Measurements from ENCODE around the gene KIF2B. TPM values are rescaled to one million over a fixed set of nuclear protein-coding genes. Genes with fewer than 3 reads are reported as not detected.

Gene KIF2B
- under 1 TPM in 4 of 8 experiments, not detected in 4; 0.08 to 0.47 (median 0.19) TPM for total RNA-seq

- 20 to 97% (median 80%) methylated on average over 1 to 12 of the region's 17 CpGs; no CpG with 5 or more reads in 3 of the 10 experiments for WGBS, 10 experiments
- Histone ChIP-seq H3K4me3 (no peak within 1 kb of the TSS), H3K4me1 (replicated peaks in 1 of 2) (no peaks in the 10 kb centered on the region), H3K27ac (no peak within 1 kb of the TSS)
- in situ Hi-C loops (cut with MboI; ENCODE audit: low pct_unique_long_range_greater_than_20kb in 2 of 9, low sequenced_read_pairs in 9 of 9, unreplicated experiment in 9 of 9), result no loop called here
- ATAC-seq (replicated peaks in 6 of 8), result no peak
Observed at GRCh38 chr17:53822764-53823163, at the start of gene KIF2B. Gene KIF2B (plus strand): TSS chr17:53822927. CDS start chr17:53823034, 107 bp downstream.

GRCh38 chr17:53780320-53780719 lies 42.4 kb upstream of the KIF2B start:
- Histone ChIP-seq H3K4me3 (no peak overlapping the region), H3K27ac (no peak overlapping the region), H3K4me1 (replicated peaks in 1 of 2) (no peaks in the 10 kb centered on the region)
- in situ Hi-C loops (cut with MboI; ENCODE audit: low pct_unique_long_range_greater_than_20kb in 2 of 9, low sequenced_read_pairs in 9 of 9, unreplicated experiment in 9 of 9), result no loop called here
- no peak for ATAC-seq (replicated peaks in 6 of 8)
- 0 to 93% (median 45%) methylated on average over 1 to 2 of the region's 2 CpGs; no CpG with 5 or more reads in 6 of the 10 experiments for WGBS, 10 experiments

- in situ Hi-C loops (cut with MboI; ENCODE audit: low pct_unique_long_range_greater_than_20kb in 2 of 9, low sequenced_read_pairs in 9 of 9, unreplicated experiment in 9 of 9), result no loop called here
- ATAC-seq (replicated peaks in 6 of 8), result no peak
- 0 to 86% (median 76%) methylated on average over 1 to 4 of the region's 6 CpGs; no CpG with 5 or more reads in 6 of the 10 experiments for WGBS, 10 experiments
- no peak overlapping the region for H3K4me3 ChIP-seq
- H3K27ac ChIP-seq, result no peak overlapping the region
- H3K4me1 ChIP-seq (replicated peaks in 1 of 2), result no peaks in the 10 kb centered on the region
Observed at GRCh38 chr17:53791551-53791950, 31.2 kb upstream of the KIF2B start.

- 0 to 100% (median 41%) methylated on average over 1 to 4 of the region's 5 CpGs; no CpG with 5 or more reads in 3 of the 10 experiments for WGBS, 10 experiments
Observed at GRCh38 chr17:53792451-53792850, 30.3 kb upstream of the KIF2B start.

GRCh38 chr17:53792997-53793396 lies 29.7 kb upstream of the KIF2B start:
- ATAC-seq (replicated peaks in 6 of 8), result no peak
- in situ Hi-C loops (cut with MboI; ENCODE audit: low pct_unique_long_range_greater_than_20kb in 2 of 9, low sequenced_read_pairs in 9 of 9, unreplicated experiment in 9 of 9), result no loop called here
- WGBS, 10 experiments, result 10 to 89% methylated on average over 2 to 4 of the region's 5 CpGs; no CpG with 5 or more reads in 8 of the 10 experiments
- Histone ChIP-seq H3K4me3 (no peak overlapping the region), H3K27ac (no peak overlapping the region), H3K4me1 (replicated peaks in 1 of 2) (peaks cover 0 to 7% of the 10 kb centered on the region in 2 donors)

More at GRCh38 chr17:53792451-53792850, 30.3 kb upstream of the KIF2B start:
- no peak for ATAC-seq (replicated peaks in 6 of 8)
- H3K4me1 ChIP-seq (replicated peaks in 1 of 2), result peaks cover 0 to 6% of the 10 kb centered on the region in 2 donors
- no peak overlapping the region for H3K27ac ChIP-seq
- H3K4me3 ChIP-seq, result no peak overlapping the region
- in situ Hi-C loops (cut with MboI; ENCODE audit: low pct_unique_long_range_greater_than_20kb in 2 of 9, low sequenced_read_pairs in 9 of 9, unreplicated experiment in 9 of 9), result no loop called here

GRCh38 chr17:53794875-53795274 lies 27.9 kb upstream of the KIF2B start:
- Histone ChIP-seq H3K4me3 (no peak overlapping the region), H3K4me1 (replicated peaks in 1 of 2) (peaks cover 0 to 7% of the 10 kb centered on the region in 2 donors), H3K27ac (no peak overlapping the region)
- ATAC-seq (replicated peaks in 6 of 8), result no peak
- in situ Hi-C loops (cut with MboI; ENCODE audit: low pct_unique_long_range_greater_than_20kb in 2 of 9, low sequenced_read_pairs in 9 of 9, unreplicated experiment in 9 of 9), result no loop called here

GRCh38 chr17:53796642-53797041 lies 26.1 kb upstream of the KIF2B start:
- in situ Hi-C loops (cut with MboI; ENCODE audit: low pct_unique_long_range_greater_than_20kb in 2 of 9, low sequenced_read_pairs in 9 of 9, unreplicated experiment in 9 of 9), result no loop called here
- 0 to 71% (median 17%) methylated on average over 1 of the region's 1 CpG; no CpG with 5 or more reads in 5 of the 10 experiments for WGBS, 10 experiments

GRCh38 chr17:53797501-53797900 lies 25.2 kb upstream of the KIF2B start:
- Histone ChIP-seq H3K27ac (no peak overlapping the region), H3K4me3 (no peak overlapping the region), H3K4me1 (replicated peaks in 1 of 2) (peaks cover 0 to 7% of the 10 kb centered on the region in 2 donors)
- in situ Hi-C loops (cut with MboI; ENCODE audit: low pct_unique_long_range_greater_than_20kb in 2 of 9, low sequenced_read_pairs in 9 of 9, unreplicated experiment in 9 of 9), result no loop called here
- 0 to 90% (median 83%) methylated on average over 1 to 3 of the region's 4 CpGs; no CpG with 5 or more reads in 1 of the 10 experiments for whole genome bisulfite sequencing, 10 experiments
- no peak for ATAC-seq (replicated peaks in 6 of 8)

More at GRCh38 chr17:53796642-53797041, 26.1 kb upstream of the KIF2B start:
- Histone ChIP-seq H3K27ac (no peak overlapping the region), H3K4me3 (no peak overlapping the region), H3K4me1 (replicated peaks in 1 of 2) (peaks cover 0 to 7% of the 10 kb centered on the region in 2 donors)
- no peak for ATAC-seq (replicated peaks in 6 of 8)

- in situ Hi-C loops (cut with MboI; ENCODE audit: low pct_unique_long_range_greater_than_20kb in 2 of 9, low sequenced_read_pairs in 9 of 9, unreplicated experiment in 9 of 9), result no loop called here
- no peak overlapping the region for H3K4me3 ChIP-seq
Observed at GRCh38 chr17:53804437-53804836, 18.3 kb upstream of the KIF2B start.

GRCh38 chr17:53806473-53806872 lies 16.3 kb upstream of the KIF2B start:
- Histone ChIP-seq H3K4me1 (replicated peaks in 1 of 2) (no peaks in the 10 kb centered on the region), H3K27ac (no peak overlapping the region), H3K4me3 (no peak overlapping the region)
- in situ Hi-C loops (cut with MboI; ENCODE audit: low pct_unique_long_range_greater_than_20kb in 2 of 9, low sequenced_read_pairs in 9 of 9, unreplicated experiment in 9 of 9), result no loop called here
- no peak for ATAC-seq (replicated peaks in 6 of 8)

More at GRCh38 chr17:53804437-53804836, 18.3 kb upstream of the KIF2B start:
- ATAC-seq (replicated peaks in 6 of 8), result peak in 1 of 8 experiments; percentile 98
- WGBS, 10 experiments, result 0 to 100% (median 77%) methylated on average over 1 to 5 of the region's 5 CpGs
- Histone ChIP-seq H3K4me1 (replicated peaks in 1 of 2) (no peaks in the 10 kb centered on the region), H3K27ac (no peak overlapping the region)

- no peaks in the 10 kb centered on the region for H3K4me1 ChIP-seq (replicated peaks in 1 of 2)
- WGBS, 10 experiments, result 0 to 100% (median 79%) methylated on average over 1 to 6 of the region's 6 CpGs; no CpG with 5 or more reads in 1 of the 10 experiments
- no peak for ATAC-seq (replicated peaks in 6 of 8)
- H3K4me3 ChIP-seq, result no peak overlapping the region
- H3K27ac ChIP-seq, result no peak overlapping the region
- in situ Hi-C loops (cut with MboI; ENCODE audit: low pct_unique_long_range_greater_than_20kb in 2 of 9, low sequenced_read_pairs in 9 of 9, unreplicated experiment in 9 of 9), result no loop called here
Observed at GRCh38 chr17:53807286-53807685, 15.4 kb upstream of the KIF2B start.

- H3K4me1 ChIP-seq (replicated peaks in 1 of 2), result no peaks in the 10 kb centered on the region
- in situ Hi-C loops (cut with MboI; ENCODE audit: low pct_unique_long_range_greater_than_20kb in 2 of 9, low sequenced_read_pairs in 9 of 9, unreplicated experiment in 9 of 9), result no loop called here
- H3K4me3 ChIP-seq, result no peak overlapping the region
- H3K27ac ChIP-seq, result no peak overlapping the region
- ATAC-seq (replicated peaks in 6 of 8), result no peak
- WGBS, 10 experiments, result 0 to 100% (median 43%) methylated on average over 1 of the region's 1 CpG; no CpG with 5 or more reads in 2 of the 10 experiments
Observed at GRCh38 chr17:53818271-53818670, 4.5 kb upstream of the KIF2B start.

- in situ Hi-C loops (cut with MboI; ENCODE audit: low pct_unique_long_range_greater_than_20kb in 2 of 9, low sequenced_read_pairs in 9 of 9, unreplicated experiment in 9 of 9), result no loop called here
- WGBS, 10 experiments, result 0 to 100% (median 67%) methylated on average over 1 to 2 of the region's 2 CpGs; no CpG with 5 or more reads in 2 of the 10 experiments
Observed at GRCh38 chr17:53818929-53819328, 3.8 kb upstream of the KIF2B start.

GRCh38 chr17:53819956-53820355 lies 2.8 kb upstream of the KIF2B start:
- no peak for ATAC-seq (replicated peaks in 6 of 8)
- Histone ChIP-seq H3K27ac (no peak overlapping the region), H3K4me1 (replicated peaks in 1 of 2) (no peaks in the 10 kb centered on the region), H3K4me3 (no peak overlapping the region)
- 0 to 100% (median 38%) methylated on average over 1 of the region's 1 CpG; no CpG with 5 or more reads in 3 of the 10 experiments for WGBS, 10 experiments
- in situ Hi-C loops (cut with MboI; ENCODE audit: low pct_unique_long_range_greater_than_20kb in 2 of 9, low sequenced_read_pairs in 9 of 9, unreplicated experiment in 9 of 9), result no loop called here

More at GRCh38 chr17:53818929-53819328, 3.8 kb upstream of the KIF2B start:
- H3K4me3 ChIP-seq, result no peak overlapping the region
- no peaks in the 10 kb centered on the region for H3K4me1 ChIP-seq (replicated peaks in 1 of 2)
- ATAC-seq (replicated peaks in 6 of 8), result no peak
- no peak overlapping the region for H3K27ac ChIP-seq
